H9 (cell line): ENCODE data around the gene C16orf78. TPM values are rescaled to one million over a fixed set of nuclear protein-coding genes. Genes with fewer than 3 reads are reported as not detected.

Experiments used
- DNase-seq: peaks from one replicate; pipeline ENCODE4 v3.0.0-alpha.2; 2017
- H2AFZ ChIP-seq: one replicate; pipeline ENCODE4 v1.6.1; 2013; ENCODE audit warnings: mild to moderate bottlenecking, low read length, control low read depth, moderate library complexity
- H2AK5ac ChIP-seq: 2 replicates; pipeline ENCODE4 v1.6.1; 2013; ENCODE audit warnings: low read length, control low read depth, mixed read lengths; ENCODE audit not compliant: insufficient read length
- H2BK120ac ChIP-seq: one replicate; pipeline ENCODE4 v1.6.1; 2013; ENCODE audit warnings: low read depth, mild to moderate bottlenecking, low read length, control low read depth, inconsistent platforms; ENCODE audit not compliant: poor library complexity, severe bottlenecking
- H2BK12ac ChIP-seq: 2 replicates; pipeline ENCODE4 v1.6.1; 2013; ENCODE audit warnings: low read length, control low read depth, mixed read lengths, low read depth; ENCODE audit not compliant: insufficient read length
- H2BK15ac ChIP-seq: 2 replicates; pipeline ENCODE4 v1.6.1; 2013; ENCODE audit warnings: low read depth, low read length, control low read depth
- H2BK20ac ChIP-seq: one replicate; pipeline ENCODE4 v1.6.1; 2013; ENCODE audit warnings: low read depth, mild to moderate bottlenecking, low read length, control low read depth, inconsistent platforms; ENCODE audit not compliant: poor library complexity, severe bottlenecking
- H2BK5ac ChIP-seq: 2 replicates; pipeline ENCODE4 v1.6.1; 2013; ENCODE audit warnings: low read length, control low read depth, mixed read lengths; ENCODE audit not compliant: insufficient read length
- H3K14ac ChIP-seq: 2 replicates; pipeline ENCODE4 v1.6.1; 2013; ENCODE audit warnings: low read length, control low read depth; ENCODE audit not compliant: insufficient read depth
- H3K18ac ChIP-seq: 2 replicates; pipeline ENCODE4 v1.6.1; 2013; ENCODE audit warnings: low read depth, mild to moderate bottlenecking, mixed read lengths, low read length, control low read depth; ENCODE audit not compliant: insufficient read length
- H3K23ac ChIP-seq: 2 replicates; pipeline ENCODE4 v1.6.1; 2013; ENCODE audit warnings: low read length, control low read depth, mixed read lengths, low read depth; ENCODE audit not compliant: insufficient read length
- H3K23me2 ChIP-seq: 2 replicates; pipeline ENCODE4 v1.6.1; 2013; ENCODE audit warnings: low read depth, mild to moderate bottlenecking, mixed read lengths, low read length, control low read depth; ENCODE audit not compliant: insufficient read length, poor library complexity, severe bottlenecking
- H3K27ac ChIP-seq: 2 replicates; pipeline ENCODE4 v1.5.1; 2013; ENCODE audit warnings: low read length, control low read depth, mixed read lengths, low read depth; ENCODE audit not compliant: insufficient read length
- H3K27me3 ChIP-seq: 2 replicates; pipeline ENCODE4 v1.6.1; 2013; ENCODE audit warnings: low read length, control low read depth, inconsistent platforms; ENCODE audit not compliant: insufficient read depth
- H3K4ac ChIP-seq: 2 replicates; pipeline ENCODE4 v1.6.1; 2013; ENCODE audit warnings: low read depth, mild to moderate bottlenecking, control low read depth, inconsistent platforms, low read length, moderate library complexity
- H3K4me1 ChIP-seq: 2 replicates; pipeline ENCODE4 v1.6.1; 2013; ENCODE audit warnings: low read length, control low read depth, inconsistent platforms; ENCODE audit not compliant: insufficient read depth
- H3K4me2 ChIP-seq: 2 replicates; pipeline ENCODE4 v1.6.1; 2013; ENCODE audit warnings: low read length, control low read depth, mixed read lengths; ENCODE audit not compliant: insufficient read length, insufficient read depth
- H3K56ac ChIP-seq: 2 replicates; pipeline ENCODE4 v1.6.1; 2013; ENCODE audit warnings: low read depth, mild to moderate bottlenecking, mixed read lengths, low read length, control low read depth; ENCODE audit not compliant: insufficient read length
- H3K79me1 ChIP-seq: 2 replicates; pipeline ENCODE4 v1.6.1; 2013; ENCODE audit warnings: low read depth, mild to moderate bottlenecking, moderate library complexity, low read length, control low read depth, inconsistent platforms; ENCODE audit not compliant: insufficient read depth, poor library complexity, severe bottlenecking
- H3K79me2 ChIP-seq: 2 replicates; pipeline ENCODE4 v1.6.1; 2013; ENCODE audit warnings: low read length, control low read depth, inconsistent platforms; ENCODE audit not compliant: insufficient read depth
- H3K9ac ChIP-seq: 2 replicates; pipeline ENCODE4 v1.6.1; 2013; ENCODE audit warnings: low read length, control low read depth, mixed read lengths; ENCODE audit not compliant: insufficient read length; ENCODE audit errors: extremely low read depth
- H3K9me3 ChIP-seq: one replicate; pipeline ENCODE4 v1.6.1; 2013; ENCODE audit warnings: low read depth, low read length, inconsistent platforms; ENCODE audit not compliant: control insufficient read depth
- H3T11ph ChIP-seq: one replicate; pipeline ENCODE4 v1.6.1; 2013; ENCODE audit warnings: mild to moderate bottlenecking, low read length, control low read depth, inconsistent platforms
- H4K20me1 ChIP-seq: one replicate; pipeline ENCODE4 v1.6.1; 2013; ENCODE audit not compliant: control insufficient read depth, insufficient read length, insufficient read depth
- H4K5ac ChIP-seq: 2 replicates; pipeline ENCODE4 v1.6.1; 2013; ENCODE audit warnings: low read depth, mild to moderate bottlenecking, mixed read lengths, low read length, control low read depth; ENCODE audit not compliant: insufficient read length
- H4K8ac ChIP-seq: replicated peaks from 2 replicates; pipeline ENCODE4 v1.6.1; 2013; ENCODE audit warnings: low read length, control low read depth, mixed read lengths, low read depth; ENCODE audit not compliant: insufficient read length
- H4K91ac ChIP-seq: 2 replicates; pipeline ENCODE4 v1.6.1; 2013; ENCODE audit warnings: low read depth, mild to moderate bottlenecking, moderate library complexity, mixed read lengths, low read length, control low read depth; ENCODE audit not compliant: insufficient read length
- H3K27ac Mint-ChIP-seq, 3 experiments: 2 replicates in 2 of 3; 3 replicates in 1 of 3; pipeline ENCODE4 v1.8.0; 2020 to 2021; ENCODE audit warnings: mixed read lengths in 3 of 3, mild to moderate bottlenecking in 1 of 3, moderate library complexity in 1 of 3
- H3K27me3 Mint-ChIP-seq: 2 replicates; pipeline ENCODE4 v1.8.0; 2021; ENCODE audit warnings: low read depth, mild to moderate bottlenecking, moderate library complexity, mixed read lengths
- H3K36me3 Mint-ChIP-seq, 3 experiments: 2 replicates in 2 of 3; 3 replicates in 1 of 3; pipeline ENCODE4 v1.8.0; 2020 to 2021; ENCODE audit warnings: low read depth in 3 of 3, mixed read lengths in 3 of 3; ENCODE audit not compliant: insufficient read depth in 1 of 3
- H3K4me1 Mint-ChIP-seq, 2 experiments: 2 replicates each; pipeline ENCODE4 v1.8.0; 2020; ENCODE audit warnings: mixed read lengths in 2 of 2
- H3K4me3 Mint-ChIP-seq, 2 experiments: 2 replicates in 1 of 2; 3 replicates in 1 of 2; pipeline ENCODE4 v1.8.0; 2020 to 2021; ENCODE audit warnings: mild to moderate bottlenecking in 2 of 2, mixed read lengths in 2 of 2, moderate library complexity in 1 of 2
- H3K9me3 Mint-ChIP-seq, 2 experiments: 2 replicates in 1 of 2; 3 replicates in 1 of 2; pipeline ENCODE4 v1.8.0; 2020; ENCODE audit warnings: mild to moderate bottlenecking in 2 of 2, mixed read lengths in 2 of 2, moderate library complexity in 1 of 2
- CTCF ChIP-seq: fragments of 200-600 bp; sonication (generic); conservative IDR thresholded peaks from 3 replicates; pipeline ENCODE4 v1.8.0; 2021; ENCODE audit warnings: antibody characterized with exemption, mild to moderate bottlenecking
- WGBS: extraction: QIAGEN DNeasy Blood & Tissue Kit; methylation state at CpG from one replicate; pipeline ENCODE4 v1.1.7; 2013; ENCODE audit warnings: missing lambda C conversion rate, low lambda C conversion rate, mixed read lengths; ENCODE audit not compliant: insufficient read length; ENCODE audit errors: extremely low coverage; 5-methylcytosine and 5-hydroxymethylcytosine counted together
- long read RNA-seq: library from polyadenylated mRNA; unstranded; transcript quantifications from one replicate; pipeline ENCODE4 v2.0.0, GENCODE V29; 2020
- total RNA-seq: library from RNA; stranded (reverse); gene quantifications from 2 replicates; pipeline ENCODE4 v1.2.1, GENCODE V29; 2021

The C16orf78 gene, protein sequence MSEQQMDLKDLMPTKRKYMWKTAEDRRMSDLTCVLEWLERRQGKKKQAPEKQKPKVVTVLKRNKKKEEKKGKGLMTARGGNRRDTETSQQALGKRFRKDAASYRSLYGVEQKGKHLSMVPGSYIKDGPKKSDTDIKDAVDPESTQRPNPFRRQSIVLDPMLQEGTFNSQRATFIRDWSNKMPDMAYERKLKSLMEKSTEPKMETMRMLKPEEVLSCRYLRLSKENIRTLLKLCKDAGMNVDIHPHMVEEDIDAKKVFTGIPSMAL
- total RNA-seq: not detected in 2 replicates
- long read RNA-seq: 0 reads

DNA sequence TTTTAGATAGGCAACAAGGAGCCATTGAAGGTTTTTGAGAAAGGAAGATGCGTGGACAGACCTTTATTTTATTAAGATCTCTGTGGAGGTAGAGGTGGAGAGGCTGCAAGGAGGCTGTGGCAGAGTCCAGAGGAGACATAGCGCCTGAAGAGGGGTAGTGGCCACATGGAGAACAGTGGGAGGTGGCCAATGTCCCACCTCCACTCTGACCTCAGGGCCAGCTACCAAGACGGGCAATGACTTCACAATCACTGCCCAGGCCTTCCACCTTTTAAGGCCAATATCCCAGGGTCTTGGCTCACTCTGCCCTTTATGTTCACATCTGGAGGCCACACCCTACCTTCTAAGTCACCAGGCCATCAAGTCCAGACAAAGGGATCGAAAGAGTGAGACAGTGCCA, at the start of gene C16orf78:
C16orf78 (plus strand) TSS at position 301 of the 400 bp plus-strand sequence. CDS start 136 bp downstream, outside the sequence.
- WGBS: no CpG with 5 or more reads among the region's 4 CpGs
- H3K4me3 Mint-ChIP-seq: no peak within 1 kb of the TSS
- peaks cover 32 to 33% of the 10 kb centered on the region in 2 experiments for H3K4me1 Mint-ChIP-seq
- H3K14ac ChIP-seq: no peak within 1 kb of the TSS
- no peak within 1 kb of the TSS for H3K18ac ChIP-seq
- H3T11ph ChIP-seq: no peak within 1 kb of the TSS
- H2BK120ac ChIP-seq: no peak within 1 kb of the TSS
- H3K79me2 ChIP-seq: no peaks in the 10 kb centered on the region
- no peaks in the 10 kb centered on the region for H3K23me2 ChIP-seq
- no peaks in the 10 kb centered on the region; the same call in 1 of the 2 replicates for H3K27me3 ChIP-seq
- no peak within 1 kb of the TSS for H3K27ac ChIP-seq
- no peaks in the 10 kb centered on the region for H4K20me1 ChIP-seq
- H3K9me3 Mint-ChIP-seq: 0 out of 5 replicates have a peak, but pooled peaks cover 0 to 3% of the 10 kb centered on the region in 2 experiments
- H3K9me3 ChIP-seq: no peaks in the 10 kb centered on the region
- no peak for TF ChIP-seq CTCF
- H3K4me1 ChIP-seq: peaks cover 18% of the 10 kb centered on the region; the same call in 1 of the 2 replicates
- H2BK5ac ChIP-seq: no peak within 1 kb of the TSS
- H3K23ac ChIP-seq: no peak within 1 kb of the TSS
- H3K56ac ChIP-seq: no peak within 1 kb of the TSS
- H3K9ac ChIP-seq: no peak within 1 kb of the TSS
- no peak within 1 kb of the TSS for H3K4me2 ChIP-seq
- DNase-seq: no peak
- H2BK12ac ChIP-seq: no peak within 1 kb of the TSS
- H2AK5ac ChIP-seq: no peak within 1 kb of the TSS
- no peak within 1 kb of the TSS for H2BK15ac ChIP-seq
- H3K36me3 Mint-ChIP-seq: peaks cover 0 to 7% (median 6%) of the 10 kb centered on the region in 3 experiments; a peak in 5 of 7 replicates
- H4K5ac ChIP-seq: no peak within 1 kb of the TSS
- H2AFZ ChIP-seq: no peak within 1 kb of the TSS
- H3K27me3 Mint-ChIP-seq: peaks cover 20% of the 10 kb centered on the region
- H4K8ac ChIP-seq: no peak within 1 kb of the TSS
- no peak within 1 kb of the TSS for H2BK20ac ChIP-seq
- no peak within 1 kb of the TSS for H4K91ac ChIP-seq
- H3K27ac Mint-ChIP-seq: peak within 1 kb of the TSS in 2 of 3 experiments; percentile 15 to 25; a peak in 3 of 7 replicates
- H3K4ac ChIP-seq: no peak within 1 kb of the TSS
- H3K79me1 ChIP-seq: no peaks in the 10 kb centered on the region
